Measurements from ENCODE around the gene SEC31B.

SEC31B gene

GRCh38 chr10:100528123-100528886, 8.6 kb upstream of the SEC31B start:
- no peak for DNase-seq (ENCODE audit: low read depth in 3 of 3)

- DNase-seq (ENCODE audit: low read depth in 3 of 3) = no peak
These were observed 5.0 kb upstream of the SEC31B start for GRCh38 chr10:100524638-100525037.

GRCh38 chr10:100524206-100524605, 4.5 kb upstream of the SEC31B start:
- DNase-seq (ENCODE audit: low read depth in 3 of 3) = no peak

GRCh38 chr10:100522945-100523344, 3.3 kb upstream of the SEC31B start:
- no peak for DNase-seq (ENCODE audit: low read depth in 3 of 3)

- no peak for DNase-seq (ENCODE audit: low read depth in 3 of 3)
These were observed 2.6 kb upstream of the SEC31B start for GRCh38 chr10:100522107-100522801.

GRCh38 chr10:100520811-100521210, 1.1 kb upstream of the SEC31B start:
- no peak for DNase-seq (ENCODE audit: low read depth in 3 of 3)

DNA sequence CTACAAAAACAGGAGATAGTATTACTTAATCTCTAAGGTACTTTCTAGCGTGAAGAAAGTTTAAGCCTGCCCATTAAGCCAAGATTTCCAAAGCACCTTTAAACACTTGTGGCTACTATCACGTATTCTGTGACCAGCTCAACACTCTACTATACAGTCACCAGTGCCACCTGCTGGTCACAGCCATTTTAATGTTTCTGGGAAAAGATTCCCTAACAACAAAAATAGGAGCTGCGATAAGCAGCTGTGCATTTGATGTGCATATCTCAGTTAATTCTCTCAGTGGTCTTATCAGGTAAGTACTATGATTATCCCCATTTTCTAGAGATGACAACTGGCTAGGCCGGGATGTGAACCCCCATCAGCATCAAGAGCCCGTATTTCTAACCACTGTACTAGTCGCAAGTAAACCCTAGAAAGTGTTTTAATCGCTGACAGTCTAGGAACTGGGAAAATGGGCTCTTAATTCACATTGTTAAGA, 860 bp downstream of the SEC31B start:
- peak in 1 of 3 experiments; percentile 41 for DNase-seq (ENCODE audit: low read depth in 3 of 3)

DNA sequence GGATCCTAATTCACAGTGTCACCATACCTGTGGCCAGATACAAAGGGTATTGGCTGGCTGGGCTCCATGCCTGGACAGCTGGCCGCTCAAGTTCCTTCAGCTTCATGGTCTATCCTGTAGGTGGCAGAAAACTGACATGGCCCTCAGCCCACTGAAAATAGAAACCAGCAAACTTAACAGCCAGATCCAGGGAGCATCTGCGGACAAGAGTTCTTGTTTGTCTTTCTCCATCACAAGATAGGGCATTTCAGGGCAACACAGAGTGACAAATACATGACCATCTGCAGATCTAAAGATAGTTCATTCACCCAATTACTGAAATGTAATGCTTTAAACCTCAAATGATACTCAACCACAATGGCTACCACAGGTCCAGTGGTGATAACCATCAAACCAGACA, 2.8 kb downstream of the SEC31B start:
- no peak for DNase-seq (ENCODE audit: low read depth in 3 of 3)

- no peak for DNase-seq (ENCODE audit: low read depth in 3 of 3)
These were observed 4.0 kb downstream of the SEC31B start for GRCh38 chr10:100515612-100516011.

DNA sequence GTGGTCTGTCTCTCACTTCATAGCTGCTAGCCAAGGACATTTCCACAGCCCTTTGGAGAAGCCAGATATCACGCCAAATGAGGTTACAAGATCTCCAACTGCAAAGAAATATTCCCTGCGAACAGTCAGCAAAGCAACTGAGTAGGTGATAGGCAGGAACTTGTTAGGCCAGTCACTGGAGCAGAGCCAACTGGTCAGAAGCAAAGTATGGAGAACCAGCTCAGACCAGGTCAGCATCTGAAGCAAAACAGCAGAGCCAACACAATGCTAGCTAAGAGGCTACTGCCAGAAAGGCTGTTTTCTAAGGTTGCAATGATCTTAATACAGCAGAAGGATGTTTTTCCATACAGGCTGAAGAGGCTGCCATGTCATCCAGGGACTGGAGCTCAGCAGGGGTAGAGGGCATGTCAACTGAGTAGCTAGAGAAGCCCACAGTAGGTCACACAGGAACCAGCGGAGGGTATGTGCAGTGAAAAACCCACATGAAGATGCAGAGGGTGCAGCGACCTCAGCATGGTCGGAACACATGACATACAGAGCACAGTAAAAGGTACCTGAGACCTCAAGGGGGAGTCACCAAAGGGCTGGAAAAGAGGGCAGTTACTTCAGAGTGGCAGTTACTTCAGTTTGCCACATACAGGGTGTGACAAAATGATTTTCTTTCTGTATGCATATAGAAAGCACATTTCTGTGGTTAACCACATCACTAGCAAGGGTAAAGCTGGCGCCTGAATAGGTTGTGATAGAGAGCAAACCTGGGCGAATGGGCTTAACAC, 8.9 kb downstream of the SEC31B start:
- peak; percentile 9 to 52 (median 28) for DNase-seq (ENCODE audit: low read depth in 3 of 3)

DNA sequence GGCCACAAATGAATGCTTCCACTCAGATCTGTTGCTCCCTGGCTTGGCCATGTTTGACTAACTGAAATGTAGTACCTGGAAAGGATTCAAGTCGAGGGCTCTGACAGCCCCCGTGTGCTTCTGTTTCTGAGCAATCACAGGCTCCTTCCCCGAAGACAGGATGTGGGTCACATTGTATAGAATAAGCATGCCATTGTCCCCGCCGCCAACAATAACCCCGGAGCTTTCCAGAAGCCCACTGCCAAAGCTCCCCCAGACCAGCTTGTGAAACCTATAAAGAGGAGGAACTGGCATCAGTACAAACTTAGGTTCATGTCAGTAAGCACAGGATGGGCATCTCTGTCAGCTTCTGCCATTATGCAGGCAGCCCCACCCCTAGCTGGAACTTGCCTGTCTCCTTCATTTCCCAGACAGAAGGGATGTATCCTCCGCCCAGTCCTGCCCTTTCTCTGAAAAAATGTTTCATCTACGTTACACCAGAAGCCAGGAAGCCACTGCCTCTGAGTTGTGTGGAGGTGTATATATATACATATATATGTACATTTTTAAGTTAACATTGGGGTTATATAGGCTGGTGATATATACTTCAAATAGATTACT, 10.3 kb downstream of the SEC31B start:
- peak; percentile 14 to 46 (median 35) for DNase-seq (ENCODE audit: low read depth in 3 of 3)

GRCh38 chr10:100508691-100509150, 10.9 kb downstream of the SEC31B start:
- no peak for DNase-seq (ENCODE audit: low read depth in 3 of 3)

DNA sequence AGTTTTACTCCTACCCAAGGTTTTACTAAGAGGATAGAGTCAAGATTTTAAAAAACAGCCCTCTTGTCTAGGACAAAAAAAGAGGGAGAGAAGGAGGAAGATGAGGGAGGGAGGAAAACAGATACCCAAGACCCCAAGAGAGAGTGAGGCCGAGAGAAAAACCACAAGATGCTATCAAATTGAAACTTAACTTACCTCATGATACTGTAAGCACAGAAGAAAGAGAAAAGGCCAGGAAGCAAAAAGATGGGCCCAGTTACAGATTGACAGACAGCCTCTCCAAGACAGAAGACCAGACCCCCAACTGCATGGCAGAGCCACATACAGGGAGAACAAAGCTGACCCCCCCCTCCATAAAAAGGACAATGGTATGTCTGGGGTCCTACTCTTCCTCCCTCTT, 11.4 kb downstream of the SEC31B start:
- no peak for DNase-seq (ENCODE audit: low read depth in 3 of 3)

GRCh38 chr10:100507357-100507732, 12.3 kb downstream of the SEC31B start:
- no peak for DNase-seq (ENCODE audit: low read depth in 3 of 3)

- DNase-seq (ENCODE audit: low read depth in 3 of 3) = no peak
These were observed 12.9 kb downstream of the SEC31B start for GRCh38 chr10:100506596-100507356.

GRCh38 chr10:100505164-100505563, 14.5 kb downstream of the SEC31B start:
- DNase-seq (ENCODE audit: low read depth in 3 of 3) = no peak

DNA sequence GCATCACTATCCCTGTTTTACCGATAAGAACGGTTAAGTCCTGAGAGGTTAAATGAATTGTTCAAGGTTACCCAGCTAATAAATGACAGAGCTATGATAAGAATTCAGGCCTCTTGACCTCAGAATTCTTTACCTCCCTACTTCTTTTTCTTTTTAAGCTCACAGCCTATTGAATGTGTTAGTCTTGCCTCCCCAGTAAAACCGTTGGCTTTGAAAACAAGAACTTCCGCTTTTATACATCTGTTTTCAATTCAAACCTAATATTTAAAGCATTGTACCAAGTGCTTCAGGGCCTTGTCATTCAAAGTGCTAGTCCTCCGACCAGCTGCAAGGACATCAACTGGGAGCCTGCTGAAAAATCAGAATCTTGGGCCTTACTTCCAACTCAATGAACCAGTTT, 15.6 kb downstream of the SEC31B start:
- DNase-seq (ENCODE audit: low read depth in 3 of 3) = no peak

DNA sequence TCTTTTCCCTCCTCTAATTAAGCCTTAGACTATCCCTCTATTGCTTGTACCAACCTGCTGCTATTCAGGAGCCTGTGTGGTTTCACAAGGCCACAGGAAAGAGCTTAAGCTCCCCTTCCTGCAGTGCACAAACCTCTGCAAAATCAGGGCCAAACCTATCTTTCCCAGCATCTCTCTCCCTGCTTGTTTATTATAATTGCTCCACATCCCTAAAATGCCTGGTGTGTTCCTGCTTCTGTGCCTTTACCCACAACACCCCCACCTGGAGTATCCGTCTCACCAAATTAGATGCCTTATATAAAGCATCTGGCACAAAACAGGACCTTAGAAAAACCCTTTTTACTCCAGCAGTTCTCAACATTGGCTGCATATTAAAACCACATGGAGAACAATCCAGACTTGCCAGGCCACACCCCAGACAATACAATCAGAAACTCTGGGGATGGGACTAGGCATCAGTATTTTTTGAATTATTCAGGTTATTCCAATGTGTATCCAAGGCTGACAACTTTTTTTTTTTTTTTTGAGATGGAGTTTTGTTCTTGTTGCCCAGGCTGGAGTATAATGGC, 16.7 kb downstream of the SEC31B start:
- DNase-seq (ENCODE audit: low read depth in 3 of 3) = no peak

DNA sequence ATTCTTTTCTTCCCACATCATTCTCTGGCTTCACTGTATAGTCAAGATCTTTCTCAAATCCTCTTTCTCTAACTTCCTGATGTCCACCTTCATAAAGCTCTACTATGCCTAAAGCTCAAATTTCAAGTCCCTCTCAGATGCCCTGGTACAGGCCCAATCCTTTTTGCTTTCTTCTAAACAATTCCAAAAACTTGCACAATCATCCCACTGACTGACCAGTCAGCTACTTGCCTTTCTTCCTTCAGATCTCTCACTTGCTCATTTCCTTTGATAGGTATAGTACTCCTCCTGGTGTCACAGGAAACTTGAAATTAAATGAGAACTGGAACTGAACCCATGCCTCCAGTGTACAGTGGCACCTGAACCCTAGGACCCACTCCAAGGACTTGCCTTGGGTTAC, 18.2 kb downstream of the SEC31B start:
- no peak for DNase-seq (ENCODE audit: low read depth in 3 of 3)

- no peak for DNase-seq (ENCODE audit: low read depth in 3 of 3)
These were observed 21.6 kb downstream of the SEC31B start for GRCh38 chr10:100498059-100498458.

GRCh38 chr10:100496567-100496966, 23.1 kb downstream of the SEC31B start:
- no peak for DNase-seq (ENCODE audit: low read depth in 3 of 3)

Measured in stimulated activated CD4-positive, alpha-beta T cell treated with anti-CD3 and anti-CD28 coated beads, TNF-alpha, amount 100 ng/mL, for 4 hours (primary cell).